Measurements from ENCODE around the gene ZCCHC9. TPM values are rescaled to one million over a fixed set of nuclear protein-coding genes. Genes with fewer than 3 reads are reported as not detected.

Gene ZCCHC9
- polyA plus RNA-seq, 1 donor from 2014 or later: 31.8 TPM

GRCh38 chr5:81316571-81316970 is 15.2 kb downstream of the ZCCHC9 start:
- H3K4me3 ChIP-seq (ENCODE audit: low read length): no peak overlapping the region
- no peaks in the 10 kb centered on the region for H3K79me2 ChIP-seq (replicated peaks; ENCODE audit: insufficient read depth, low read length)
- H4K20me1 ChIP-seq (ENCODE audit: insufficient read depth): no peaks in the 10 kb centered on the region
- no peak overlapping the region for H3K4me2 ChIP-seq (ENCODE audit: low read length)
- H3K9ac ChIP-seq (ENCODE audit: low read length): no peak overlapping the region
- H3K27me3 ChIP-seq (ENCODE audit: insufficient read depth, low read depth, low read length): no peaks in the 10 kb centered on the region
- H3K27ac ChIP-seq (ENCODE audit: low read length): no peak overlapping the region
- no peaks in the 10 kb centered on the region for H3K9me2 ChIP-seq (ENCODE audit: insufficient read depth, low read length)
- no peaks in the 10 kb centered on the region for H3F3A ChIP-seq (ENCODE audit: insufficient read depth, low read length, poor library complexity, severe bottlenecking)
- no peaks in the 10 kb centered on the region for H3K9me3 ChIP-seq (ENCODE audit: low read length)
- TF ChIP-seq SMC3 (conservative IDR thresholded peaks at IDR 0.05; ENCODE audit: poor library complexity): no peak
- no peak for TF ChIP-seq RAD21 (conservative IDR thresholded peaks at IDR 0.05)
- no peak for TF ChIP-seq CTCF (IDR thresholded peaks at IDR 0.05; ENCODE audit: poor library complexity, severe bottlenecking)
- no peak for TF ChIP-seq POLR2AphosphoS5 (IDR thresholded peaks at IDR 0.05)
- no peak for TF ChIP-seq REST (IDR thresholded peaks at IDR 0.05; ENCODE audit: borderline replicate concordance)
- no peak overlapping the region for H2AFZ ChIP-seq (ENCODE audit: low read depth, low read length)
- no peaks in the 10 kb centered on the region for H3K36me3 ChIP-seq (ENCODE audit: insufficient read depth, low read length)

- no peak overlapping the region for H2AFZ ChIP-seq (ENCODE audit: low read depth, low read length)
- H3K9me2 ChIP-seq (ENCODE audit: insufficient read depth, low read length): no peaks in the 10 kb centered on the region
- no peaks in the 10 kb centered on the region for H3K79me2 ChIP-seq (replicated peaks; ENCODE audit: insufficient read depth, low read length)
- no peak overlapping the region for H3K27ac ChIP-seq (ENCODE audit: low read length)
- no peaks in the 10 kb centered on the region for H3F3A ChIP-seq (ENCODE audit: insufficient read depth, low read length, poor library complexity, severe bottlenecking)
- no peak overlapping the region for H3K9ac ChIP-seq (ENCODE audit: low read length)
- no peaks in the 10 kb centered on the region for H4K20me1 ChIP-seq (ENCODE audit: insufficient read depth)
- no peak overlapping the region for H3K4me2 ChIP-seq (ENCODE audit: low read length)
- no peak overlapping the region for H3K4me3 ChIP-seq (ENCODE audit: low read length)
- no peaks in the 10 kb centered on the region for H3K36me3 ChIP-seq (ENCODE audit: insufficient read depth, low read length)
- H3K9me3 ChIP-seq (ENCODE audit: low read length): no peaks in the 10 kb centered on the region
- H3K27me3 ChIP-seq (ENCODE audit: insufficient read depth, low read depth, low read length): no peaks in the 10 kb centered on the region
- no peak for TF ChIP-seq SMC3 (conservative IDR thresholded peaks at IDR 0.05; ENCODE audit: poor library complexity)
- no peak for TF ChIP-seq RAD21 (conservative IDR thresholded peaks at IDR 0.05)
- no peak for TF ChIP-seq POLR2AphosphoS5 (IDR thresholded peaks at IDR 0.05)
- TF ChIP-seq EP300 (conservative IDR thresholded peaks at IDR 0.05; ENCODE audit: poor library complexity, severe bottlenecking): no peak
- TF ChIP-seq REST (IDR thresholded peaks at IDR 0.05; ENCODE audit: borderline replicate concordance): no peak
- TF ChIP-seq EZH2 (IDR thresholded peaks at IDR 0.05; ENCODE audit: borderline replicate concordance, insufficient read depth, low read length, poor library complexity, severe bottlenecking): no peak
- no peak for TF ChIP-seq TAF1 (IDR thresholded peaks at IDR 0.05; ENCODE audit: low read depth)
These were observed 16.1 kb downstream of the ZCCHC9 start for GRCh38 chr5:81317536-81317935.

Measured in neural cell (in vitro differentiated cells).